ENCODE measurements around the gene RNF125. TPM values are rescaled to one million over a fixed set of nuclear protein-coding genes. Genes with fewer than 3 reads are reported as not detected.

The RNF125 gene
- total and polyA plus RNA-seq, 12 donors = 0.92 to 7.7 (median 2.8) TPM

GRCh38 chr18:32095900-32096229, 77.2 kb downstream of the RNF125 start:
- intact Hi-C loops (cut with DNase I) = loop anchor here in 1 of 10 donors (10.0 kb wide), 1 partner anchor 151 kb away; the partner anchor contains the start of gene TRAPPC8

GRCh38 chr18:32096946-32097345, 78.3 kb downstream of the RNF125 start:
- ATAC-seq (no peak), DNase-seq (no peak)
- peaks cover 0 to 62% (median 28%) of the 10 kb centered on the region in 9 donors for H3K4me1 ChIP-seq
- intact Hi-C loops (cut with DNase I) = loop anchor here in 1 of 10 donors (10.0 kb wide), 1 partner anchor 152 kb away; the partner anchor contains the start of gene TRAPPC8
- H3K9me3 ChIP-seq = no peaks in the 10 kb centered on the region
- H3K27ac ChIP-seq = no peak overlapping the region
- WGBS, 2 donors = 88 to 92% methylated on average over 2 of the region's 2 CpGs
- H3K27me3 ChIP-seq = no peaks in the 10 kb centered on the region
- peaks cover 0 to 29% (median 4%) of the 10 kb centered on the region in 9 donors for H3K36me3 ChIP-seq
- no peak for TF ChIP-seq CTCF (IDR thresholded peaks at IDR 0.05)
- H3K4me3 ChIP-seq = no peak overlapping the region

More at GRCh38 chr18:32095900-32096229, 77.2 kb downstream of the RNF125 start:
- no peaks in the 10 kb centered on the region for H3K9me3 ChIP-seq
- H3K36me3 ChIP-seq = peaks cover 0 to 29% (median 4%) of the 10 kb centered on the region in 9 donors
- no peaks in the 10 kb centered on the region for H3K27me3 ChIP-seq
- H3K27ac ChIP-seq = no peak overlapping the region
- WGBS, 2 donors = 70 to 74% methylated on average over 4 of the region's 4 CpGs
- H3K4me1 ChIP-seq = peaks cover 0 to 69% (median 35%) of the 10 kb centered on the region in 9 donors
- TF ChIP-seq CTCF (IDR thresholded peaks at IDR 0.05) = no peak
- no peak overlapping the region for H3K4me3 ChIP-seq
- DNase-seq (no peak), ATAC-seq (no peak)

- WGBS, 2 donors = 80 to 87% methylated on average over 2 of the region's 2 CpGs
- no peaks in the 10 kb centered on the region for H3K9me3 ChIP-seq
- H3K4me1 ChIP-seq = peaks cover 0 to 14% (median 0%) of the 10 kb centered on the region in 9 donors
- no peak overlapping the region for H3K4me3 ChIP-seq
- ATAC-seq (no peak), DNase-seq (no peak)
- TF ChIP-seq CTCF (IDR thresholded peaks at IDR 0.05) = no peak
- H3K36me3 ChIP-seq = peaks cover 0 to 13% (median 0%) of the 10 kb centered on the region in 9 donors
- no peaks in the 10 kb centered on the region for H3K27me3 ChIP-seq
- no peak overlapping the region for H3K27ac ChIP-seq
- intact Hi-C loops (cut with DNase I) = no loop called here
Observed at GRCh38 chr18:32104516-32104915, 85.9 kb downstream of the RNF125 start.

GRCh38 chr18:32110005-32110404, 91.4 kb downstream of the RNF125 start:
- DNase-seq = no peak
- H3K4me1 ChIP-seq = peaks cover 0 to 17% (median 0%) of the 10 kb centered on the region in 9 donors
- peaks cover 0 to 36% (median 6%) of the 10 kb centered on the region in 9 donors for H3K36me3 ChIP-seq
- intact Hi-C loops (cut with DNase I) = no loop called here
- no peak overlapping the region for H3K27ac ChIP-seq
- no peak for TF ChIP-seq CTCF (IDR thresholded peaks at IDR 0.05)
- 96 to 98% methylated on average over 3 of the region's 3 CpGs for WGBS, 2 donors
- H3K27me3 ChIP-seq = no peaks in the 10 kb centered on the region
- no peak for ATAC-seq
- no peaks in the 10 kb centered on the region for H3K9me3 ChIP-seq
- no peak overlapping the region for H3K4me3 ChIP-seq

All from heart right ventricle (tissue), 16 donors.